ENCODE measurements around the gene SFT2D3.

The SFT2D3 gene

GRCh38 chr2:127701193-127701650 lies at the start of gene SFT2D3:
Gene SFT2D3, plus strand, starts transcription at chr2:127701497. Its CDS starts 32 bp downstream, at chr2:127701529.
- FAIRE-seq, result no peak

GRCh38 chr2:127651971-127652550 lies 49.2 kb upstream of the SFT2D3 start:
- no peak for FAIRE-seq

GRCh38 chr2:127652786-127653357 lies 48.4 kb upstream of the SFT2D3 start:
- no peak for FAIRE-seq

GRCh38 chr2:127653421-127654083 lies 47.7 kb upstream of the SFT2D3 start:
- no peak for FAIRE-seq

GRCh38 chr2:127654084-127654837 lies 47.0 kb upstream of the SFT2D3 start:
- no peak for FAIRE-seq

- FAIRE-seq, result no peak
Observed at GRCh38 chr2:127654838-127655175, 46.5 kb upstream of the SFT2D3 start.

GRCh38 chr2:127655209-127656073 lies 45.9 kb upstream of the SFT2D3 start:
- no peak for FAIRE-seq

GRCh38 chr2:127656569-127657231 lies 44.6 kb upstream of the SFT2D3 start:
- FAIRE-seq, result no peak

- no peak for FAIRE-seq
Observed at GRCh38 chr2:127657232-127657595, 44.1 kb upstream of the SFT2D3 start.

GRCh38 chr2:127658146-127658545 lies 43.2 kb upstream of the SFT2D3 start:
- FAIRE-seq, result no peak

GRCh38 chr2:127658641-127659407 lies 42.5 kb upstream of the SFT2D3 start:
- FAIRE-seq, result no peak

- FAIRE-seq, result no peak
Observed at GRCh38 chr2:127659408-127660290, 41.6 kb upstream of the SFT2D3 start.

- no peak for FAIRE-seq
Observed at GRCh38 chr2:127660291-127660578, 41.1 kb upstream of the SFT2D3 start.

- no peak for FAIRE-seq
Observed at GRCh38 chr2:127661072-127661649, 40.1 kb upstream of the SFT2D3 start.

GRCh38 chr2:127661949-127662510 lies 39.3 kb upstream of the SFT2D3 start:
- no peak for FAIRE-seq

- FAIRE-seq, result no peak
Observed at GRCh38 chr2:127662937-127663565, 38.2 kb upstream of the SFT2D3 start.

GRCh38 chr2:127663566-127664064 lies 37.7 kb upstream of the SFT2D3 start:
- no peak for FAIRE-seq

GRCh38 chr2:127664065-127664894 lies 37.0 kb upstream of the SFT2D3 start:
- FAIRE-seq, result no peak

Measured in A204.1 (cell line).